PFSK-1 (cell line): ENCODE data around the gene AKAP6.

Source experiments
- POLR2AphosphoS5 ChIP-seq: IDR thresholded peaks from 2 replicates; pipeline ENCODE4 v1.6.1; 2012; ENCODE audit warnings: low read depth, mild to moderate bottlenecking, control low read depth, low read length, moderate library complexity
- REST ChIP-seq, 2 experiments: IDR thresholded peaks; 2 replicates each; pipeline versions ENCODE4 v1.6.1 to v1.8.0; 2011 to 2012; ENCODE audit warnings: low read depth in 2 of 2, low read length in 2 of 2, control low read depth in 1 of 2, inconsistent platforms in 1 of 2, mild to moderate bottlenecking in 1 of 2, moderate library complexity in 1 of 2; ENCODE audit not compliant: insufficient read depth in 1 of 2
- SIN3A ChIP-seq: IDR thresholded peaks from 2 replicates; pipeline ENCODE4 v1.6.1; 2012; ENCODE audit warnings: mild to moderate bottlenecking, low read length, moderate library complexity, borderline replicate concordance; ENCODE audit not compliant: insufficient read depth
- TAF1 ChIP-seq: IDR thresholded peaks from 2 replicates; pipeline ENCODE4 v1.6.1; 2012; ENCODE audit warnings: low read length, control low read depth, borderline replicate concordance; ENCODE audit not compliant: insufficient read depth

GRCh38 chr14:32476532-32476931 lies 147.4 kb downstream of the AKAP6 start:
- TF ChIP-seq POLR2AphosphoS5 (no peak), TAF1 (no peak), SIN3A (no peak), REST (IDR thresholded peaks at IDR 0.05; ENCODE audit: insufficient read depth in 1 of 2, low read depth in 2 of 2, low read length in 2 of 2) (no peak)
